Keratinocyte (primary cell): Measurements from ENCODE around the gene MRPS21. TPM values are rescaled to one million over a fixed set of nuclear protein-coding genes. Genes with fewer than 3 reads are reported as not detected.

Experiments used
- DNase-seq: peaks from one replicate; pipeline ENCODE4 v3.0.0-alpha.2; 2011; ENCODE audit warnings: low read depth, missing footprints, low spot score
- FAIRE-seq: peaks from 2 replicates; lab custom pipeline; 2011; peaks lifted over from hg19 to GRCh38; lab: Jason Lieb, UNC
- H2AFZ ChIP-seq: 2 replicates; pipeline ENCODE4 v1.6.0; 2012; ENCODE audit warnings: low read length, control low read depth, inconsistent platforms; ENCODE audit not compliant: control insufficient read depth
- H3K27ac ChIP-seq: 2 replicates; pipeline ENCODE4 v1.5.1; 2011; ENCODE audit warnings: low read length; ENCODE audit not compliant: control insufficient read depth, insufficient read depth
- H3K27me3 ChIP-seq: 3 replicates; pipeline ENCODE4 v1.6.0; 2011; ENCODE audit warnings: low read length; ENCODE audit not compliant: control insufficient read depth, insufficient read depth; ENCODE audit errors: extremely low read depth
- H3K36me3 ChIP-seq, 2 experiments: 2 replicates in 1 of 2; 3 replicates in 1 of 2; pipeline ENCODE4 v1.5.1; 2011; ENCODE audit warnings: low read length in 2 of 2, mild to moderate bottlenecking in 1 of 2; ENCODE audit not compliant: control insufficient read depth in 2 of 2, insufficient read depth in 2 of 2; ENCODE audit errors: extremely low read depth in 1 of 2
- H3K4me1 ChIP-seq: 3 replicates; pipeline ENCODE4 v1.5.1; 2011; ENCODE audit warnings: low read length; ENCODE audit not compliant: control insufficient read depth, insufficient read depth; ENCODE audit errors: extremely low read depth
- H3K4me2 ChIP-seq: 3 replicates; pipeline ENCODE4 v1.6.0; 2011; ENCODE audit warnings: low read depth, low read length; ENCODE audit not compliant: control insufficient read depth, insufficient read depth; ENCODE audit errors: extremely low read depth
- H3K4me3 ChIP-seq, 3 experiments: fragments of 200-600 bp in 1 of 3; sonication (generic) in 1 of 3; 2 replicates in 2 of 3; 3 replicates in 1 of 3; pipeline ENCODE4 v1.5.1; 2011 to 2016; ENCODE audit warnings: low read length in 3 of 3, mild to moderate bottlenecking in 3 of 3, control low read depth in 2 of 3, inconsistent platforms in 1 of 3, low read depth in 1 of 3, mixed read lengths in 1 of 3, mixed run types in 1 of 3, moderate library complexity in 1 of 3; ENCODE audit not compliant: control insufficient read depth in 2 of 3, insufficient read depth in 2 of 3; ENCODE audit errors: extremely low read depth in 1 of 3
- H3K79me2 ChIP-seq: 2 replicates; pipeline ENCODE4 v1.6.0; 2012; ENCODE audit warnings: low read length; ENCODE audit not compliant: control insufficient read depth, insufficient read depth
- H3K9ac ChIP-seq: 3 replicates; pipeline ENCODE4 v1.6.0; 2011; ENCODE audit warnings: low read length; ENCODE audit not compliant: control insufficient read depth, insufficient read depth; ENCODE audit errors: extremely low read depth
- H3K9me1 ChIP-seq: 3 replicates; pipeline ENCODE4 v1.6.0; 2011; ENCODE audit warnings: low read length; ENCODE audit not compliant: control insufficient read depth, insufficient read depth; ENCODE audit errors: extremely low read depth
- H3K9me3 ChIP-seq: 2 replicates; pipeline ENCODE4 v1.5.1; 2012; ENCODE audit warnings: low read depth, low read length; ENCODE audit not compliant: control insufficient read depth
- H4K20me1 ChIP-seq: 3 replicates; pipeline ENCODE4 v1.6.0; 2011; ENCODE audit warnings: low read length; ENCODE audit not compliant: control insufficient read depth, insufficient read depth; ENCODE audit errors: extremely low read depth
- EZH2 ChIP-seq: IDR thresholded peaks from one replicate; pipeline ENCODE4 v1.6.1; 2012; ENCODE audit warnings: inconsistent platforms, mild to moderate bottlenecking, low read length, moderate library complexity
- dilution Hi-C: fragments of 300-500 bp; cut with MboI; formaldehyde crosslinking; loops from one replicate; pipeline ENCODE4 v1.7.0; 2020; ENCODE audit warnings: low sequenced_read_pairs; ENCODE audit not compliant: extremely low pct_ligation_motif_present
- polyA plus RNA-seq, 5 experiments: library from polyadenylated mRNA; depleted of rRNA in 3 of 5; stranded (reverse) in 3 of 5; stranded (forward) in 1 of 5; unstranded in 1 of 5; fragments of >200 nt; gene quantifications; 1 replicate in 1 of 5; 2 replicates in 3 of 5; 3 replicates in 1 of 5; pipeline versions ENCODE4 v1.2.1 to v1.2.3, GENCODE V29; 2011 to 2012; ENCODE audit warnings: missing spikeins in 2 of 5, low read depth in 1 of 5, low replicate concordance in 1 of 5
- TF ChIP-seq, protein P1 (sequence below), 3 experiments: IDR thresholded peaks in 1 of 3; conservative IDR thresholded peaks in 1 of 3; optimal IDR thresholded peaks in 1 of 3; 2 replicates in 2 of 3; 3 replicates in 1 of 3; pipeline versions ENCODE3 to v1.5.1; 2011; ENCODE audit warnings: low read length in 3 of 3, mild to moderate bottlenecking in 3 of 3, moderate library complexity in 2 of 3, control low read depth in 1 of 3, inconsistent platforms in 1 of 3; ENCODE audit not compliant: insufficient read depth in 2 of 3; ENCODE audit errors: extremely low read depth in 1 of 3

The MRPS21 gene
- polyA plus RNA-seq, 1 donor (not counting 4 experiments of a cell fraction or from before 2014, with no cell fraction given), result 159 TPM

DNA sequence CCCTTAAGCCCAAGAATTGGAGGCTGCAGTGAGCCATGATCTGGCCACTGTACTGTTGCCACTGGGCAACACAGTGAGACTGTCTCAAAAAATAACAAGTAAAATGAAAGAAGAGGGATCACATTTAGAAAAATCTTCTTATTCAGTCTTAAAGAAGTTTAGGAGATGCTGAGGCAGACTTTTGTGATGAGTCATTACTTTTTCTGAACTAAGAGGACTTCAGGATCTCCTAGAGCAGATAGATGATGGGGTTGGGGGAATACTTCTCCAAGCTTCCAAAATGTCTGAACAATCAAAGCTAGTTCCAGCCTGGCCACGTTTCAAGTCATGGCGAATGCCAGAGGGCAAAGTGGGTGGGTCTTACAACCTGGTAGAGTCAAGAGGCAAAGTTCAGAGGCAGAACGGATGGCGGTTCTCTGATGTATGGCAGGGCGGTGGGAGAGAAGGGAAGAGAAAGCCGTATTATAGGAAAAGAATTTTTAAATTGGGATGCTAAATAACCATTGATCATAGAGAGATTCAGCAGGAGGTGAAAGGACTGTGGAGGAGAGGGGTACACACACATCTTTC lies 13.4 kb upstream of the MRPS21 start:
- DNase-seq (no peak), FAIRE-seq (no peak)
- H3K9me1 ChIP-seq, result no peaks in the 10 kb centered on the region
- H3K4me1 ChIP-seq, result peaks cover 18% of the 10 kb centered on the region
- no peak overlapping the region for H3K4me2 ChIP-seq
- no peaks in the 10 kb centered on the region for H4K20me1 ChIP-seq
- H3K36me3 ChIP-seq, result peaks cover 0 to 6% of the 10 kb centered on the region in 2 experiments
- H3K4me3 ChIP-seq, result no peak overlapping the region
- no peak overlapping the region for H3K9ac ChIP-seq
- no peaks in the 10 kb centered on the region for H3K79me2 ChIP-seq
- TF ChIP-seq EZH2, result no peak
- TF ChIP-seq, protein P1, sequence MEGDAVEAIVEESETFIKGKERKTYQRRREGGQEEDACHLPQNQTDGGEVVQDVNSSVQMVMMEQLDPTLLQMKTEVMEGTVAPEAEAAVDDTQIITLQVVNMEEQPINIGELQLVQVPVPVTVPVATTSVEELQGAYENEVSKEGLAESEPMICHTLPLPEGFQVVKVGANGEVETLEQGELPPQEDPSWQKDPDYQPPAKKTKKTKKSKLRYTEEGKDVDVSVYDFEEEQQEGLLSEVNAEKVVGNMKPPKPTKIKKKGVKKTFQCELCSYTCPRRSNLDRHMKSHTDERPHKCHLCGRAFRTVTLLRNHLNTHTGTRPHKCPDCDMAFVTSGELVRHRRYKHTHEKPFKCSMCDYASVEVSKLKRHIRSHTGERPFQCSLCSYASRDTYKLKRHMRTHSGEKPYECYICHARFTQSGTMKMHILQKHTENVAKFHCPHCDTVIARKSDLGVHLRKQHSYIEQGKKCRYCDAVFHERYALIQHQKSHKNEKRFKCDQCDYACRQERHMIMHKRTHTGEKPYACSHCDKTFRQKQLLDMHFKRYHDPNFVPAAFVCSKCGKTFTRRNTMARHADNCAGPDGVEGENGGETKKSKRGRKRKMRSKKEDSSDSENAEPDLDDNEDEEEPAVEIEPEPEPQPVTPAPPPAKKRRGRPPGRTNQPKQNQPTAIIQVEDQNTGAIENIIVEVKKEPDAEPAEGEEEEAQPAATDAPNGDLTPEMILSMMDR (optimal IDR thresholded peaks at IDR 0.05 in 1 of 3, IDR thresholded peaks at IDR 0.05 in 1 of 3, conservative IDR thresholded peaks at IDR 0.05 in 1 of 3; ENCODE audit: extremely low read depth in 1 of 3, insufficient read depth in 2 of 3, low read length in 3 of 3), result no peak
- dilution Hi-C loops, result no loop called here
- no peak overlapping the region for H3K27ac ChIP-seq
- H2AFZ ChIP-seq, result no peak overlapping the region
- H3K27me3 ChIP-seq, result no peaks in the 10 kb centered on the region
- H3K9me3 ChIP-seq, result no peaks in the 10 kb centered on the region

DNA sequence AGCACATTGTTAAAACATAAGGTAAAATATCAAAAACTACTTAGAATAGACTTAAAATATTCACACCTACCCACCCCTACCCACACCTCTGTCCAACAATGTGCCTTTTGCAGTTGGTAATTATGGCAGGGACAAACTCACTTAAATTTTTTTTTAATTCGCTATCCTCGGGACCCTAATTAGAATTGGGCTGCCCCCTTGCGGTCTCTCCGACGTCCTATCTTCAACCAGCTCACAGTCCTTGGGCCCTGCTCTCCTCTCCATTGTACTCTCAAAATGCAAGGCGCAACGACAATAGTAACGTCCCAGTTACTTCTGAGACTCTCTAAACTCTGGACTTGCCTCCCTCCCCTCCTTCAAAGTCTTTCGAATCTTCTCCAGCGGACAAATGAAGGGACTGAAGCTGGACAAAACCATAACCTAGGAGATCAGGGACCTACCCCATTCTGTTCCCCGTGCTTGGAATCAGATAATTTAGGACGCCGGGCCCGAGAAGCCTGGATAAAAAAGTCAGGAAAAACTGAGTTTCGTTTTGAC lies 12.4 kb upstream of the MRPS21 start:
- no peak for DNase-seq
- H3K9me3 ChIP-seq, result no peaks in the 10 kb centered on the region
- dilution Hi-C loops, result no loop called here
- no peaks in the 10 kb centered on the region for H3K27me3 ChIP-seq
- no peaks in the 10 kb centered on the region for H4K20me1 ChIP-seq
- H3K9ac ChIP-seq, result peak overlapping the region; percentile 90
- H3K27ac ChIP-seq, result peak overlapping the region; percentile 91
- FAIRE-seq, result peak; percentile 20
- peak overlapping the region; percentile 86 for H2AFZ ChIP-seq
- H3K36me3 ChIP-seq, result peaks cover 2 to 7% of the 10 kb centered on the region in 2 experiments
- TF ChIP-seq, protein P1 (optimal IDR thresholded peaks at IDR 0.05 in 1 of 3, IDR thresholded peaks at IDR 0.05 in 1 of 3, conservative IDR thresholded peaks at IDR 0.05 in 1 of 3; ENCODE audit: extremely low read depth in 1 of 3, insufficient read depth in 2 of 3, low read length in 3 of 3), result peak; percentile 67 to 76 (median 68)
- no peak for TF ChIP-seq EZH2
- H3K9me1 ChIP-seq, result no peaks in the 10 kb centered on the region
- H3K79me2 ChIP-seq, result no peaks in the 10 kb centered on the region
- H3K4me2 ChIP-seq, result peak overlapping the region; percentile 93
- peaks cover 18% of the 10 kb centered on the region for H3K4me1 ChIP-seq
- H3K4me3 ChIP-seq, result peak overlapping the region; percentile 42 to 77 (median 63)
